MG63 (cell line): Measurements from ENCODE around the gene PRDM15. TPM values are rescaled to one million over a fixed set of nuclear protein-coding genes. Genes with fewer than 3 reads are reported as not detected.

Experiments used
- DNase-seq: peaks from one replicate; pipeline ENCODE4 v3.0.0-alpha.2; 2020
- H3K27me3 ChIP-seq: fragments of 250-450 bp; sonication (Bioruptor Pico); 2 replicates; pipeline ENCODE4 v1.5.1; 2020; ENCODE audit warnings: mild to moderate bottlenecking, moderate library complexity
- H3K36me3 ChIP-seq: fragments of 250-450 bp; sonication (Bioruptor Pico); 2 replicates; pipeline ENCODE4 v1.5.1; 2020; ENCODE audit warnings: mild to moderate bottlenecking, moderate library complexity
- H3K4me3 ChIP-seq: fragments of 250-450 bp; sonication (Bioruptor Pico); 2 replicates; pipeline ENCODE4 v1.5.1; 2020; ENCODE audit warnings: mild to moderate bottlenecking, moderate library complexity
- H3K9me3 ChIP-seq: fragments of 250-450 bp; sonication (Bioruptor Pico); 2 replicates; pipeline ENCODE4 v1.5.1; 2020; ENCODE audit warnings: mild to moderate bottlenecking, moderate library complexity
- total RNA-seq: library from RNA; depleted of rRNA; stranded (reverse); fragments of >200 nt; shearing (Covaris generic); gene quantifications from 2 replicates; pipeline ENCODE4 v1.2.3, GENCODE V29; 2014; ENCODE audit warnings: low replicate concordance

The PRDM15 gene
- total RNA-seq, 1 experiment from 2014 or later: 7.8 TPM

GRCh38 chr21:41876396-41876795 lies 2.7 kb downstream of the PRDM15 start:
- DNase-seq: no peak
- Histone ChIP-seq H3K4me3 (no peak overlapping the region), H3K36me3 (peaks cover 4% of the 10 kb centered on the region; the same call in 1 of the 2 replicates), H3K9me3 (no peaks in the 10 kb centered on the region), H3K27me3 (no peaks in the 10 kb centered on the region)

- Histone ChIP-seq H3K36me3 (peaks cover 4% of the 10 kb centered on the region; the same call in 1 of the 2 replicates), H3K9me3 (no peaks in the 10 kb centered on the region), H3K27me3 (no peaks in the 10 kb centered on the region), H3K4me3 (no peak overlapping the region)
- DNase-seq: no peak
Measured at GRCh38 chr21:41875086-41875485, 4.1 kb downstream of the PRDM15 start.

- no peak for DNase-seq
Measured at GRCh38 chr21:41874611-41875010, 4.5 kb downstream of the PRDM15 start.

GRCh38 chr21:41873426-41873825 lies 5.7 kb downstream of the PRDM15 start:
- DNase-seq: no peak
- no peak overlapping the region for H3K4me3 ChIP-seq
- no peaks in the 10 kb centered on the region for H3K9me3 ChIP-seq
- H3K36me3 ChIP-seq: peaks cover 4% of the 10 kb centered on the region; the same call in 1 of the 2 replicates
- H3K27me3 ChIP-seq: no peaks in the 10 kb centered on the region

More at GRCh38 chr21:41874611-41875010, 4.5 kb downstream of the PRDM15 start:
- Histone ChIP-seq H3K9me3 (no peaks in the 10 kb centered on the region), H3K27me3 (no peaks in the 10 kb centered on the region), H3K4me3 (no peak overlapping the region), H3K36me3 (peaks cover 4% of the 10 kb centered on the region; the same call in 1 of the 2 replicates)

- Histone ChIP-seq H3K27me3 (no peaks in the 10 kb centered on the region), H3K4me3 (no peak overlapping the region), H3K9me3 (no peaks in the 10 kb centered on the region), H3K36me3 (peaks cover 4% of the 10 kb centered on the region)
- no peak for DNase-seq
Measured at GRCh38 chr21:41873005-41873404, 6.1 kb downstream of the PRDM15 start.

GRCh38 chr21:41871293-41872030 lies 7.7 kb downstream of the PRDM15 start:
- H3K27me3 ChIP-seq: no peaks in the 10 kb centered on the region
- no peak for DNase-seq
- H3K9me3 ChIP-seq: no peaks in the 10 kb centered on the region
- H3K4me3 ChIP-seq: no peak overlapping the region
- H3K36me3 ChIP-seq: peaks cover 4% of the 10 kb centered on the region

- Histone ChIP-seq H3K9me3 (no peaks in the 10 kb centered on the region), H3K4me3 (no peak overlapping the region), H3K27me3 (no peaks in the 10 kb centered on the region), H3K36me3 (peaks cover 4% of the 10 kb centered on the region)
- DNase-seq: no peak
Measured at GRCh38 chr21:41869771-41870170, 9.4 kb downstream of the PRDM15 start.

- no peak for DNase-seq
- no peaks in the 10 kb centered on the region for H3K9me3 ChIP-seq
- no peaks in the 10 kb centered on the region; the same call in none of the 2 replicates for H3K36me3 ChIP-seq
- H3K27me3 ChIP-seq: no peaks in the 10 kb centered on the region
- no peak overlapping the region for H3K4me3 ChIP-seq
Measured at GRCh38 chr21:41868062-41868710, 11.0 kb downstream of the PRDM15 start.

GRCh38 chr21:41867313-41867712 lies 11.8 kb downstream of the PRDM15 start:
- no peak for DNase-seq
- H3K9me3 ChIP-seq: no peaks in the 10 kb centered on the region
- H3K27me3 ChIP-seq: no peaks in the 10 kb centered on the region
- no peak overlapping the region for H3K4me3 ChIP-seq
- H3K36me3 ChIP-seq: no peaks in the 10 kb centered on the region; the same call in 1 of the 2 replicates

- Histone ChIP-seq H3K4me3 (no peak overlapping the region), H3K9me3 (no peaks in the 10 kb centered on the region), H3K27me3 (no peaks in the 10 kb centered on the region), H3K36me3 (no peaks in the 10 kb centered on the region; the same call in 1 of the 2 replicates)
- no peak for DNase-seq
Measured at GRCh38 chr21:41866274-41866809, 12.8 kb downstream of the PRDM15 start.

- DNase-seq: no peak
- Histone ChIP-seq H3K4me3 (no peak overlapping the region), H3K36me3 (no peaks in the 10 kb centered on the region; the same call in 1 of the 2 replicates), H3K27me3 (no peaks in the 10 kb centered on the region), H3K9me3 (no peaks in the 10 kb centered on the region)
Measured at GRCh38 chr21:41865002-41865777, 14.0 kb downstream of the PRDM15 start.

- H3K36me3 ChIP-seq: peaks cover 4% of the 10 kb centered on the region; the same call in 1 of the 2 replicates
- no peak for DNase-seq
- H3K27me3 ChIP-seq: no peaks in the 10 kb centered on the region
- H3K4me3 ChIP-seq: no peak overlapping the region
- H3K9me3 ChIP-seq: no peaks in the 10 kb centered on the region
Measured at GRCh38 chr21:41864311-41865001, 14.7 kb downstream of the PRDM15 start.

GRCh38 chr21:41863439-41863740 lies 15.8 kb downstream of the PRDM15 start:
- H3K36me3 ChIP-seq: peaks cover 11% of the 10 kb centered on the region
- H3K4me3 ChIP-seq: no peak overlapping the region
- DNase-seq: no peak
- no peaks in the 10 kb centered on the region for H3K27me3 ChIP-seq
- no peaks in the 10 kb centered on the region for H3K9me3 ChIP-seq

GRCh38 chr21:41861987-41862386 lies 17.2 kb downstream of the PRDM15 start:
- Histone ChIP-seq H3K9me3 (no peaks in the 10 kb centered on the region), H3K27me3 (no peaks in the 10 kb centered on the region), H3K4me3 (no peak overlapping the region), H3K36me3 (peaks cover 17% of the 10 kb centered on the region)
- DNase-seq: no peak

- DNase-seq: no peak
- H3K27me3 ChIP-seq: no peaks in the 10 kb centered on the region
- peaks cover 24% of the 10 kb centered on the region for H3K36me3 ChIP-seq
- H3K9me3 ChIP-seq: no peaks in the 10 kb centered on the region
- H3K4me3 ChIP-seq: no peak overlapping the region
Measured at GRCh38 chr21:41861255-41861654, 17.9 kb downstream of the PRDM15 start.

- DNase-seq: no peak
- H3K36me3 ChIP-seq: peaks cover 35% of the 10 kb centered on the region
- H3K4me3 ChIP-seq: no peak overlapping the region
- no peaks in the 10 kb centered on the region for H3K27me3 ChIP-seq
- no peaks in the 10 kb centered on the region for H3K9me3 ChIP-seq
Measured at GRCh38 chr21:41859297-41859980, 19.7 kb downstream of the PRDM15 start.
